Endothelial cell of umbilical vein (primary cell): ENCODE results near the gene KAZN. TPM values are rescaled to one million over a fixed set of nuclear protein-coding genes. Genes with fewer than 3 reads are reported as not detected.

Experiments used
- BruUV-seq: library from RNA; stranded (reverse); fragments of 400-500 nt; replicated peaks from 2 replicates; lab custom pipeline; 2021; lab: Mats Ljungman, UMichigan
- CTCF ChIA-PET: fragments of 300-600, 350-600 bp; sonication (Branson Sonifier 250); formaldehyde crosslinking; loops from one replicate; lab custom pipeline; 2021; ENCODE audit warnings: antibody characterized with exemption, inconsistent platforms; lab: Charles Lee
- POLR2A ChIA-PET: fragments of 300-600, 350-600 bp; sonication (Branson Sonifier 250); formaldehyde crosslinking; loops from one replicate; lab custom pipeline; 2021; ENCODE audit warnings: antibody characterized with exemption, inconsistent platforms; lab: Charles Lee
- DNase-seq: peaks from one replicate; pipeline ENCODE4 v3.0.0-alpha.2; 2011; ENCODE audit warnings: low read depth, low spot score
- FAIRE-seq: peaks from 2 replicates; lab custom pipeline; 2011; peaks lifted over from hg19 to GRCh38; lab: Jason Lieb, UNC
- H2AFZ ChIP-seq: 2 replicates; pipeline ENCODE4 v1.6.0; 2012; ENCODE audit warnings: low read depth, low read length, control low read depth, inconsistent platforms
- H3K27ac ChIP-seq: 2 replicates; pipeline ENCODE4 v1.5.1; 2011; ENCODE audit warnings: low read depth, mild to moderate bottlenecking, control low read depth, low read length, moderate library complexity; ENCODE audit not compliant: insufficient read depth
- H3K27me3 ChIP-seq, 2 experiments: 2 replicates each; pipeline versions ENCODE4 v1.6.0 to v1.6.1; 2011; ENCODE audit warnings: low read length in 2 of 2, mixed read lengths in 1 of 2; ENCODE audit not compliant: control insufficient read depth in 2 of 2, insufficient read depth in 2 of 2
- H3K36me3 ChIP-seq, 2 experiments: 2 replicates in 1 of 2; 3 replicates in 1 of 2; pipeline ENCODE4 v1.5.1; 2011; ENCODE audit warnings: low read length in 2 of 2, mild to moderate bottlenecking in 1 of 2, moderate library complexity in 1 of 2; ENCODE audit not compliant: control insufficient read depth in 2 of 2, insufficient read depth in 2 of 2; ENCODE audit errors: extremely low read depth in 1 of 2
- H3K4me1 ChIP-seq: 3 replicates; pipeline ENCODE4 v1.5.1; 2011; ENCODE audit warnings: mild to moderate bottlenecking, low read length; ENCODE audit not compliant: control insufficient read depth, insufficient read depth; ENCODE audit errors: extremely low read depth
- H3K4me2 ChIP-seq: 2 replicates; pipeline ENCODE4 v1.6.1; 2011; ENCODE audit warnings: low read length, control low read depth, mixed read lengths; ENCODE audit not compliant: insufficient read depth
- H3K4me3 ChIP-seq, 3 experiments: fragments of 200-600 bp in 1 of 3; sonication (generic), shearing (Covaris generic) in 1 of 3; replicated peaks in 1 of 3; 2 replicates each; pipeline ENCODE4 v1.5.1; 2011 to 2016; ENCODE audit warnings: control low read depth in 3 of 3, low read length in 3 of 3, mild to moderate bottlenecking in 2 of 3, inconsistent platforms in 1 of 3, low read depth in 1 of 3, moderate library complexity in 1 of 3; ENCODE audit not compliant: insufficient read depth in 1 of 3
- H3K79me2 ChIP-seq: 2 replicates; pipeline ENCODE4 v1.6.0; 2012; ENCODE audit warnings: low read length, inconsistent platforms; ENCODE audit not compliant: control insufficient read depth, insufficient read depth
- H3K9ac ChIP-seq: replicated peaks from 2 replicates; pipeline ENCODE3; 2011; ENCODE audit warnings: low read length, control low read depth; ENCODE audit not compliant: insufficient read depth; ENCODE audit errors: extremely low read depth
- H3K9me1 ChIP-seq: replicated peaks from 3 replicates; pipeline ENCODE4 v1.6.0; 2011; ENCODE audit warnings: mild to moderate bottlenecking, low read length; ENCODE audit not compliant: control insufficient read depth, insufficient read depth; ENCODE audit errors: extremely low read depth
- H3K9me3 ChIP-seq: replicated peaks from 2 replicates; pipeline ENCODE4 v1.5.1; 2012; ENCODE audit warnings: low read length, inconsistent platforms; ENCODE audit not compliant: control insufficient read depth, insufficient read depth
- H4K20me1 ChIP-seq: replicated peaks from 2 replicates; pipeline ENCODE3; 2011; ENCODE audit warnings: mild to moderate bottlenecking, low read length; ENCODE audit not compliant: control insufficient read depth, insufficient read depth; ENCODE audit errors: extremely low read depth
- CTCF ChIP-seq, 2 donors: IDR thresholded peaks; 1 replicate in 1 of 2; 2 replicates in 1 of 2; pipeline ENCODE4 v1.5.1; 2011; ENCODE audit warnings: low read length in 2 of 2, mild to moderate bottlenecking in 2 of 2, moderate library complexity in 2 of 2, control low read depth in 1 of 2, inconsistent platforms in 1 of 2, low read depth in 1 of 2; ENCODE audit not compliant: insufficient read depth in 1 of 2; ENCODE audit errors: extremely low read depth in 1 of 2
- EZH2 ChIP-seq: IDR thresholded peaks from 2 replicates; pipeline ENCODE4 v1.6.1; 2012; ENCODE audit warnings: borderline replicate concordance, low read depth, mild to moderate bottlenecking, moderate library complexity, low read length, inconsistent platforms; ENCODE audit not compliant: severe bottlenecking
- FOS ChIP-seq: IDR thresholded peaks from 2 replicates; pipeline ENCODE4 v1.6.1; 2011; ENCODE audit warnings: mild to moderate bottlenecking, low read length, moderate library complexity, borderline replicate concordance; ENCODE audit not compliant: insufficient read depth
- GATA2 ChIP-seq: IDR thresholded peaks from 2 replicates; pipeline ENCODE4 v1.7.0; 2011; ENCODE audit warnings: low read depth, mild to moderate bottlenecking, moderate library complexity, mixed read lengths, low read length; ENCODE audit not compliant: insufficient read length, insufficient read depth
- JUN ChIP-seq: IDR thresholded peaks from 2 replicates; pipeline ENCODE4 v1.6.1; 2011; ENCODE audit warnings: borderline replicate concordance, low read depth; ENCODE audit not compliant: insufficient read length, insufficient read depth
- MAX ChIP-seq: IDR thresholded peaks from 2 replicates; pipeline ENCODE4 v1.6.1; 2011; ENCODE audit not compliant: insufficient read depth, insufficient read length
- MYC ChIP-seq: IDR thresholded peaks from one replicate; pipeline ENCODE4 v1.6.1; 2011; ENCODE audit warnings: mild to moderate bottlenecking, low read depth, low read length
- POLR2A ChIP-seq: IDR thresholded peaks from 2 replicates; pipeline ENCODE4 v1.6.1; 2012; ENCODE audit warnings: low read depth, mild to moderate bottlenecking, control low read depth, low read length
- POLR2AphosphoS5 ChIP-seq: IDR thresholded peaks from 2 replicates; pipeline ENCODE4 v1.6.1; 2012; ENCODE audit warnings: low read depth, mild to moderate bottlenecking, control low read depth, low read length, moderate library complexity; ENCODE audit not compliant: insufficient read depth
- dilution Hi-C: fragments of 300-500 bp; cut with MboI; formaldehyde crosslinking; loops from one replicate; pipeline ENCODE4 v1.15.0; 2019; ENCODE audit warnings: low sequenced_read_pairs; ENCODE audit not compliant: extremely low pct_ligation_motif_present
- intact Hi-C: fragments of 100-400 bp; cut with micrococcal nuclease; formaldehyde crosslinking; loops from one replicate; pipeline ENCODE4 v1.10.0; 2022
- polyA plus RNA-seq, 4 experiments: library from polyadenylated mRNA; depleted of rRNA in 3 of 4; stranded (reverse) in 3 of 4; unstranded in 1 of 4; fragments of >200 nt; gene quantifications; 2 replicates each; pipeline versions ENCODE4 v1.2.1 to v1.2.3, GENCODE V29; 2011 to 2012; ENCODE audit warnings: missing spikeins in 1 of 4
- total RNA-seq: library from RNA; stranded (reverse); gene quantifications from 2 replicates; pipeline ENCODE4 v1.2.3, GENCODE V29; 2021

KAZN gene
- total and polyA plus RNA-seq, 2 donors (not counting 3 experiments of a cell fraction or from before 2014, with no cell fraction given): 1.6 to 5.8 TPM

DNA sequence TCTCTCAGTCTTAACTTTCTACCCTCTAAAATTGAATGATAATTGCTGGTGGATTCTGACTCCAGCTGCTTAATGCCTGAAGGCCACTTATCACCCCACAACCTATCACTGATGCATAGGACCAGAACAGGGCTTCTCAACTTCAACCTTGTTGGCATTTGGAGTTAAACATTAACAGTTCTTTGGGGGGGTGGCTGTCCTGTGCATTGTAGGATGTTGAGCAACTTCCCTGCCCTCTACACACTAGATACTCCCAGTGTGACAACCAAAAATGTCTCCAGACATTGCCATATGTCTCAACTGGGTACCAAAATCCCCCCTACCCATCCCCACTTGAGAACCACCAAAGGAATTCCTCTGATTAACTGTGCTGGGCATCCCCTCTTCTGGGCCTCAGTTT, 279.6 kb downstream of the KAZN start:
- FAIRE-seq: no peak
- CTCF ChIA-PET: no interaction called here
- BruUV-seq: no TSS peak

More for the DNA sequence above, 279.6 kb downstream of the KAZN start:
- no peak overlapping the region for H3K4me3 ChIP-seq
- no peak for TF ChIP-seq MAX
- no peak for TF ChIP-seq JUN
- TF ChIP-seq GATA2: no peak
- TF ChIP-seq POLR2A: no peak
- TF ChIP-seq EZH2: no peak
- TF ChIP-seq POLR2AphosphoS5: no peak
- no peak for TF ChIP-seq CTCF (IDR thresholded peaks at IDR 0.05; ENCODE audit: extremely low read depth in 1 of 2, insufficient read depth in 1 of 2, low read depth in 1 of 2, low read length in 2 of 2)
- TF ChIP-seq FOS: no peak
- no peak for TF ChIP-seq MYC
- no peaks in the 10 kb centered on the region for H3K4me1 ChIP-seq
- no peaks in the 10 kb centered on the region for H3K79me2 ChIP-seq
- intact Hi-C loops (no loop called here), dilution Hi-C loops (no loop called here)
- no peak for DNase-seq
- H3K4me2 ChIP-seq: no peak overlapping the region
- no peak overlapping the region for H3K27ac ChIP-seq
- no peaks in the 10 kb centered on the region for H3K36me3 ChIP-seq
- H4K20me1 ChIP-seq: no peaks in the 10 kb centered on the region
- no peak overlapping the region for H2AFZ ChIP-seq
- H3K9me3 ChIP-seq: no peaks in the 10 kb centered on the region
- no peaks in the 10 kb centered on the region for H3K9me1 ChIP-seq
- no peak overlapping the region for H3K9ac ChIP-seq
- H3K27me3 ChIP-seq: no peaks in the 10 kb centered on the region
- POLR2A ChIA-PET: no interaction called here
